Activated naive CD4-positive, alpha-beta T cell treated with anti-CD3 and anti-CD28 coated beads, Interleukin-2, amount 10 ng/mL, durations not matched to agents 7 days and 5 days (primary cell): Measurements from ENCODE around the gene PIGS.
A peak's percentile ranks its signal among the peaks of the same experiment; 100 is the strongest.

ENCODE experiments used
- CTCF ChIA-PET: fragments of 350-600 bp; sonication (Branson Sonifier 250); formaldehyde crosslinking; loops from one replicate; lab custom pipeline; 2021; ENCODE audit warnings: antibody characterized with exemption; lab: Charles Lee
- DNase-seq: peaks from one replicate; pipeline ENCODE4 v3.0.0-alpha.2; 2020
- H3K27ac Mint-ChIP-seq: one replicate; pipeline ENCODE4 v1.8.0; 2021; ENCODE audit warnings: mild to moderate bottlenecking, moderate library complexity, mixed read lengths
- H3K27me3 Mint-ChIP-seq: one replicate; pipeline ENCODE4 v1.8.0; 2021; ENCODE audit warnings: mild to moderate bottlenecking, mixed read lengths
- H3K36me3 Mint-ChIP-seq: one replicate; pipeline ENCODE4 v1.8.0; 2021; ENCODE audit warnings: mixed read lengths
- H3K4me1 Mint-ChIP-seq: one replicate; pipeline ENCODE4 v1.8.0; 2021; ENCODE audit warnings: mixed read lengths
- H3K4me3 Mint-ChIP-seq: one replicate; pipeline ENCODE4 v1.8.0; 2021; ENCODE audit warnings: mild to moderate bottlenecking, moderate library complexity, mixed read lengths
- H3K9me3 Mint-ChIP-seq: one replicate; pipeline ENCODE4 v1.8.0; 2021; ENCODE audit warnings: mixed read lengths

The PIGS gene

DNA sequence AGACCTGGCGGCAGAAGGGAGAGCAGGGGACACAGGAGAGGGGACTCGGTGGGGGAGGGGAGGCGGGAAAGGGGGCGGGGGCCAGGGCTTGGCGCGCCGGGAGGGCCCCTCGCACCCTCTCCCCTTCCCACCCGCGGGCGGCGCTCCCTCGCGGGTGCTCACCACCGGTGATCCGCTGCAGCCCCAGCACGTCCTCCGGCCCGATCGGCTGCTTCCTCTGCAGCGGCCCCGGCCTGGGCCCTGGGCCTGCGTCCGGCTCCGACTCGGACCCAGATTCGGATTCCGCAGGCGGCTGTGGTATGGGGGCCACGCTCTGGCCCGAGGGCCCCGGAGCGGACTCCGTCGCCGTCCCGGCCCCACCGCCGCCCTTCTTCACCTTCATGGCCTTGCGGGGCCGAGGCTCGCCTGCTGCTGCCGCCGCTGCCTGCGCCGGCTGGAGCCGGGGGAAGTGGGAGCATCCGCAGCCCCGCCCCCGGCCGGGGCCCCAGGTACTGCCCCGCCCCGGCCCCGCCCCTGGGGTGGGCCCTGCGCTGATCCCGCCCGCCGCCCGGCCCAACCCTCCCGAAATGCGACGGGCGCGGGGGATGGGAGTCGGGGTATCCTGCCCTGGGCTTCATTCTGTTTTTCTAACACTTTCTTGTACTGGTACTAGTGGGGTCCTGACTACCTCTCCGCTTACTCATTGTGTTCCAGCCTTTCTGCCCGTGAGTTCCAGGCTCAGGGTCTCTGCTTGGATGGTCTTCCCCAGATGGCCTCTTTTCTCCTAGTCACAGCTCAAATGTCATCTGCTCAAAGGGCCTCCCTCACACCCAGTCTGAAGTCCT is 18.9 kb downstream of the PIGS start, which contains the start of gene UNC119:
UNC119 (minus strand) TSS at position 449 of the 824 bp plus-strand sequence; CDS start at position 382, 67 bp downstream.
- peak within 1 kb of the TSS; percentile 85 for H3K27ac Mint-ChIP-seq
- H3K4me1 Mint-ChIP-seq, result peaks cover 53% of the 10 kb centered on the region
- peak; percentile 85 for DNase-seq
- no peaks in the 10 kb centered on the region for H3K27me3 Mint-ChIP-seq
- CTCF ChIA-PET, result interaction anchor here (0.9 to 1.0 kb wide), 2 partner anchors 23 to 25 kb away, joined by 4 read pairs; partner anchors contain the start of gene ALDOC
- H3K9me3 Mint-ChIP-seq, result no peaks in the 10 kb centered on the region
- peak within 1 kb of the TSS; percentile 95 for H3K4me3 Mint-ChIP-seq
- H3K36me3 Mint-ChIP-seq, result peaks cover 45% of the 10 kb centered on the region

DNA sequence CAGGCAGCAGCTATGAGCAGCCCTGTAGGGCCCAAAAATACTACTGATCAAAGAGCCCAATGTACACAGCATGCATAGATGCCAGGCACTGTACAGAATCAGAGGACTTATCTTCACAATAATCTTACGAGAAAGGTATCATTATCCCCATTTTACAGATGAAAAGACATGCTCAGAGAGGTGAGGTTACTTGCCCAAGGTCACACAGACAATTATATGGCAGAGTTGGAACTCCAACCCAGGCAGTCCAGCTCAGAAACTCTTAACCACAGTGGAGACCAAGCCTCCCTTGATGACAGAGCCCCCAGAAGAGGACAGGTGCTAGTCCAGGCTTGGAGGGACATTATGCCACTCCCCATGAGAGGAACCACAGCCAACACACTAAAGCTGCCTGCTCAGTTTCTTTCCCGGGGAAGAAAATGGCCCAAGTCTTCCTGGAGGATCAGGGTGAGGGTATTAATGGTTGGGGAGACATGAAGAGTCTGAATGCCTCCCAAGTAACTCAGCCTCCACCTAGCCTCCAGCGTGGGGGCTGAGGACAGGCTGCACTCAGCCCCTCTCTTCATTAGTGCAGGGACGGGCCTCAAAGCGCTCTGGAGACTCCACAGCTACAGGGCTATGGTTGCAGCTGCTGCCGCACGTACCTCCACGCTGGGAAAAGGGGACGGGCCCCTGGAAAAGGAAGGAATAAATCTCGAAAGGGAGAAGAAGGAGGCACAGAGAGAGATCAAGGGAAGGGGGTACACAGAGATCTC is 19.7 kb downstream of the PIGS start:
- DNase-seq, result no peak
- peak overlapping the region; percentile 95 for H3K4me3 Mint-ChIP-seq
- CTCF ChIA-PET, result interaction anchor here (0.8 to 4.9 kb wide), 6 partner anchors 11 to 60 kb away, joined by 3 to 29 read pairs (median 4); partner anchors contain the start of gene ALDOC
- H3K9me3 Mint-ChIP-seq, result no peaks in the 10 kb centered on the region
- no peaks in the 10 kb centered on the region for H3K27me3 Mint-ChIP-seq
- H3K36me3 Mint-ChIP-seq, result peaks cover 39% of the 10 kb centered on the region
- peak overlapping the region; percentile 85 for H3K27ac Mint-ChIP-seq
- peaks cover 53% of the 10 kb centered on the region for H3K4me1 Mint-ChIP-seq

DNA sequence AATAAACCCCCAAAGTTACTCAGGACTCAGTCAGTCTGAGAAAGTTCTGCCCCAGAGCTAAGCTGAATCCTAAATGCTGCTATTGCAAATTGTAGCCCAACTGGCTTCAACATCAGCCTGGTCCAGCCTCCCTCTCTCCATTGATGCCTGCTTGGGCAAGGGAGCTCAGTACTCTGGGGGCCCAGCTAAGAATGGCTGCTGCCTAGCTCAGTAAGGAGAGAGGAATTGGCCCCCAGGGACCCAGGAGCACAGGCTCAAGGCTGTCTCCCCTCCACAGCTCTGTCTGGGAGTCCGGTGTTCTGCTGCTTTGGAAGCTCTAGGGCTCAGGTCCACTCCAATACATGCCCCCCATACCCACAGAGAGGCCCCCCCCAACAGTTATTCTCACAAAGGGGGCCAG is 20.5 kb downstream of the PIGS start:
- H3K27ac Mint-ChIP-seq, result peak overlapping the region; percentile 26
- peak overlapping the region; percentile 95 for H3K4me3 Mint-ChIP-seq
- no peaks in the 10 kb centered on the region for H3K9me3 Mint-ChIP-seq
- no peaks in the 10 kb centered on the region for H3K27me3 Mint-ChIP-seq
- DNase-seq, result no peak
- CTCF ChIA-PET, result interaction anchor here (0.8 to 4.9 kb wide), 6 partner anchors 10 to 61 kb away, joined by 3 to 29 read pairs (median 4); partner anchors contain the start of gene ALDOC
- peaks cover 53% of the 10 kb centered on the region for H3K4me1 Mint-ChIP-seq
- peaks cover 32% of the 10 kb centered on the region for H3K36me3 Mint-ChIP-seq

DNA sequence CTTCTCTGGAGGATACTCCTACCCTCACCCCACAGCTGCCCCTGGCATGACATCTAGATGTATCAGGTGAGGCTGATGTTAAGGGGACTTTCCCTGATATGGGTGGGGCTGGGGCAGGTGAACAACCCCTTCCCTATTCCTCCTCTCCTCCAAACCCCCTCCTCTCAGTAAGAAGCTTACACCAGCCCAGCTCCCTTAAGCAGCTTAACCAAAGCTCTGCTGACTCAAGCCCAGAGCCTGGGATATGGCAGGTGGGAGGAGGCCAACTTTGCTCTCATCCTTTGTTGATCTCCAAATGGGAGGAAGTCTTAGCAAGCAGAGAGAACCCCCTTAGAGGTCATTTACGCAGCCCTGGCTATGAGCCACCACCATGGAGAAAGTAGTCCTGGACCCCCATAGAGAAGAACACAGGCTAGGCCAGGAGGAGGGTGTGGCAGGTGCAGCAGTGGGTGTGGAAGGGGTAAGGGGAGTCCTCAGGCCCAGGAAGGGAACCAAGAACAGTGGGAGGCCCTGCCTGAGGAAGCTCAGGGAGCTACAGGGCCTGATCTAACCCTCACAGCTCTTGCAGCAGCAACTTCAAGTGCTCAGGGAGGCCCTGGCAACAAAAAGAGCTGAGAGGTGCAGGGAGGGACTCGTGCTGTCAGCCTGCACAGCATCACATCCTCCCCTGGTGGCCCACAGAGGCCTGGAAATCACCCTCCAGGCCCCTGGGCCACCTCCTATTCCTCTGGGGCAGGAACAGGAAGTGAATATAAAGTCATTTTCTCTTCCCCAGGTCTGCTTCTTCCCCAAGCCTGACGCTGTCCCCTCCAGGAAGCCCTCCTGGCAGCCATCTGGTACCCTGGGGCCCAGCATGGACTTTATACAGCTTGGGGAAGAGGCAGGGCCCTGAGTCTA is 21.8 kb downstream of the PIGS start:
- Mint-ChIP-seq H3K4me1 (peaks cover 53% of the 10 kb centered on the region), H3K36me3 (peaks cover 25% of the 10 kb centered on the region), H3K27me3 (no peaks in the 10 kb centered on the region), H3K9me3 (no peaks in the 10 kb centered on the region), H3K4me3 (peak overlapping the region; percentile 21), H3K27ac (peak overlapping the region; percentile 91)
- CTCF ChIA-PET, result interaction anchor here (0.6 to 4.9 kb wide), 11 partner anchors 7 to 63 kb away, joined by 3 to 29 read pairs (median 4); partner anchors contain the start of genes ALDOC, FOXN1 and PIGS
- peak; percentile 83 for DNase-seq

DNA sequence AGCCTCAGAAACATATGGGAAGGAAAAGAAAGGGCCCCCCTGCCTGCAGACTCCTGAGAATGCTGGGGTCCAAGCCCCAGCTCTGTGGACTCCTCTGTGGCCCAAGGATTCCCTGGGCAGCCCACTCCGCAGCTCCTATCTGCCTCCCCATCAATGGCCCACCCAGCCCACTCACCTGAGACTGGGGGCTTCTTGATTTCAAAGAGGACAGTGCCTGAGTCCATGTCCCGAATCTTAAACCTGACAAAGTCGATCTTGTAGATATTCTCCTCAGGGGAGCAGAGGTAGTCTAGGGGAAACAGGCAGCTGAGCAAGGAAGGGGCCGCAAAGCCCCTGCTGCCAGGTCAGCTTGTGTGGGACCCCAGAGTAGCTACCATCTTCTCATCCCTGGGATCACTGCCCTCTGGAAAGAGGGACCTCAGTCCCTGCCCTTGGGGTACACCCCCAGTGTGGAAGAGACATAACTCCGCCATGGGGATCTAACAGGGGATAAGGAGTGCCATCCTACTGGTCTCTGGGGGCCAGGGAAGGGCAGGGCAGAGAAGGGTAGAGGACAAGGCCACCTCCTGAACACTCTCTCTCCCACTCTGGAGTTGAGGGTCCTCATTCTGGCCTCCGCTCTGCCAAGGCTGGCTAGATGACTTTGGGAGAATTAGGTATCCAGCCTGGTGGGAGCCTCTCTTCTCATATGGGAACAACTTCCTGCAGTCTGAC is 22.8 kb downstream of the PIGS start:
- H3K9me3 Mint-ChIP-seq, result no peaks in the 10 kb centered on the region
- no peaks in the 10 kb centered on the region for H3K27me3 Mint-ChIP-seq
- H3K27ac Mint-ChIP-seq, result peak overlapping the region; percentile 91
- DNase-seq, result no peak
- H3K4me1 Mint-ChIP-seq, result peaks cover 53% of the 10 kb centered on the region
- peaks cover 16% of the 10 kb centered on the region for H3K36me3 Mint-ChIP-seq
- CTCF ChIA-PET, result interaction anchor here (0.6 to 4.9 kb wide), 13 partner anchors 8 to 133 kb away, joined by 3 to 29 read pairs (median 4); partner anchors contain the start of genes ALDOC, FOXN1 and PIGS
- H3K4me3 Mint-ChIP-seq, result peak overlapping the region; percentile 31

DNA sequence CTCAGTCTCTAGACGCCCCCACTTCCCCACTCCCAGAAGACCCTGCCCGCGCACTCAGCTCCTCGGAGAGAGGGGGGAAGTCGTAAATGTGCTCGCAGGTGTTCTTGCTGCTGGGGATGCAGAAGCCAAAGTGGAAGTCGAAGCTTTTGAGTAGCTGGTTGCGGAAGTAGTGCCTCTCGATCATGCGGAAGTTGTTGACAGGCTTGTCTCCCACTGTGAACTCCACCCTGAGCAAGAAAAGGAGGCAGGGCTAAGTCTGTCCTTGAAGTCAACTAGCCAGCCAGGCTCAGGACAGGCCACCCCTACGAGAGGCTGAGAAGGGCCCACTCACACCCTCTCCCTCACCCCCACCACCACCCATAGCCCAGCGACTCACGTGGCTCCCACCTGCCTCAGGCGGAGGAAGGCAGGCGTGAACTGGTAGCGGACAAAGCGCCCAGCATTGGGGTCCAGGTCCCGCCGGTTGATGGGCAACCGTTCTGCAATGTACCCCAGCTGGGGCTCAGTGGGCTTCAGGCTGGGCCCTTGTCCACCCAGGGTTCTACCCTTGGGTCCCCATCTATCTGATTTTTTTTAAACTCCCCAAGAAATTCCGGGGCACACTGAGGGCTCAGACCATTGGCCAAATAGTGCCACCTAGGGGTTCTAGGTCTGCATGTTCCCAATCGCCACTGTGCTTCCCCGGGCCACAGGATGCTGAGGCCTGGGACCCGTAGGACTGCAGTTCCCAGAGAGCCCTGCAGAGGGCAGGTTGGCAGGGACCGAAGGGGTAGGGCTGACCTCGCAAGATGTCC is 23.5 kb downstream of the PIGS start:
- peaks cover 48% of the 10 kb centered on the region for H3K4me1 Mint-ChIP-seq
- peak overlapping the region; percentile 65 for H3K4me3 Mint-ChIP-seq
- DNase-seq, result peak; percentile 73
- H3K27ac Mint-ChIP-seq, result peak overlapping the region; percentile 91
- CTCF ChIA-PET, result interaction anchor here (0.6 to 4.9 kb wide), 16 partner anchors 9 to 132 kb away, joined by 3 to 29 read pairs (median 4); partner anchors contain the start of genes ALDOC, FOXN1 and PIGS
- H3K9me3 Mint-ChIP-seq, result no peaks in the 10 kb centered on the region
- H3K27me3 Mint-ChIP-seq, result no peaks in the 10 kb centered on the region
- peaks cover 10% of the 10 kb centered on the region for H3K36me3 Mint-ChIP-seq

DNA sequence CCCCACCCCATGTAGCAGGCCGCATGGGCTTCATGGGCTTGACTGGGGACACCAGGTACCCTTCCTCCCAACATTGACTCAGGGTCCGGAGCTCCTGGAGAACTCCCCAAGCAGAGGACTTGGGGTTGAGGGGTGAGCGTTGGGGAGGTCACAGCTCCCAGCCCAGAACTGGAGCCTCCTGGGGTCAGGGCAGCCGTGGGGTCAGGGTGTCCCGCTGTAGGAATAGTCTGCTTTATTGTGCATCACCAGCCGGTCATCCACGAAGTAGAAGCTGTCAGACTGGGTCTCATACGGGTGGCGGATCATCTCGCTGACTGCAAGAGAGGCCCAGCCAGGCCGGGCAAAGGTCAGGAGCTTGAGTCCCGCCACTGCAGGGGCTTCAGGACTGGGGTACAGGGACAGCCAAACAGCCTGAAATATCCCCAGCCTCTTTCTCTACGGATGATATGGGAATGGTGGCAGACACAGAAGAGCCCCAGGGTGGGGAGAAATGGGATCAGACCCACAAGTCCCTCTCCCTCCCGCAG is 24.2 kb downstream of the PIGS start:
- Mint-ChIP-seq H3K27me3 (no peaks in the 10 kb centered on the region), H3K4me1 (peaks cover 45% of the 10 kb centered on the region), H3K36me3 (peaks cover 8% of the 10 kb centered on the region), H3K9me3 (no peaks in the 10 kb centered on the region), H3K27ac (peak overlapping the region; percentile 91), H3K4me3 (peak overlapping the region; percentile 65)
- DNase-seq, result no peak
- CTCF ChIA-PET, result interaction anchor here (0.8 to 4.9 kb wide), 9 partner anchors 11 to 131 kb away, joined by 3 to 29 read pairs (median 5); partner anchors contain the start of gene PIGS

DNA sequence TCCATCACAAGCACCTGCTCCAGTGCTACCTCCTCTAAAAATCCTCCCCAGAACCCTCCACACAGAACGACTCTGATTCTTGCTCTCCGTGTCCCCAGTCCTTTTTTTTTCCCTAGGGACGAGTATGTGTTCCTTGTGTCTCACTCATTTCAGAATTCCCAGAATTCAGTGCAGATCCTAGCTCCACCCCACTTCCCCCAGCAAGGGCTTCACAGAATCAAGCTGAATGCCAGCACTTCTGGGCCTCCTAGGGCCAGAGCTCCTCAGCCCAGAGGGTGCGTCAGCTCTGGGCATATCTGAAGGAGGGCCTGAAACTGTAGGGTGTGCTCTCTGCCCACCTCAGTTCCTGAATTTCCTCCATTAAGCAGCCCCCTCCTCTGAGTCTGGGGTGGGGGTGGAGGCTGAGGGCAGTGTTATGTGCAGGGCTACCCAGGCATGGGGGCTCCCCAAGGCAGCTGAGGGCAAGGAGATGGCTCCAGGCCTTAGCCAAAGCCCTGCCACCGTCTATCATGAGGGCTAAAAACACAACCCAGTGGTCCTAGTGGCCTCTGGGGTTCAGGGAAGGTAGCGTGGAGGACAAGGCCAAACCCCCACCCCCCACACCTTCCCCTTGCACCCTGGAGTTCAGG is 25.4 kb downstream of the PIGS start:
- H3K36me3 Mint-ChIP-seq, result peaks cover 5% of the 10 kb centered on the region
- H3K27me3 Mint-ChIP-seq, result no peaks in the 10 kb centered on the region
- H3K4me3 Mint-ChIP-seq, result no peak overlapping the region
- no peak for DNase-seq
- CTCF ChIA-PET, result interaction anchor here (1.7 to 2.6 kb wide), 2 partner anchors 9 to 52 kb away, joined by 5 to 12 read pairs; no protein-coding TSS in a partner anchor
- no peak overlapping the region for H3K27ac Mint-ChIP-seq
- peaks cover 35% of the 10 kb centered on the region for H3K4me1 Mint-ChIP-seq
- H3K9me3 Mint-ChIP-seq, result no peaks in the 10 kb centered on the region

DNA sequence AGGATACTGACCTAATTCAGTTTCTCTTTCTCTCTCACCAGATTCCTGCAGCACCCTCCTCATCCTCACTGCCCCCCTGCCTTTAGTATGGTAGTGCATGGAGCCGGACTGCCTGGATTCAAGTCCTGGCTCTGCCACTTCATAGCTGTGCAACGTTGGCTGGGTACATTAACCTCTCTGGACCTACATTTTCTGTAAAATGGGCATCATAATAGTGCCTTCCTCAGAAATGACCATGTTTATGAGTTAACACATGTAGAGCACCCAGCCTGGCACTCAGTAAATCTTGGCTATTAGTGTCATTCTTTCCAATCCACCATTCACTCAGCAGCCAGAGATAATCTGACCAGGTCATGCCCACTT is 26.2 kb downstream of the PIGS start:
- no peak for DNase-seq
- peaks cover 27% of the 10 kb centered on the region for H3K4me1 Mint-ChIP-seq
- H3K36me3 Mint-ChIP-seq, result peaks cover 5% of the 10 kb centered on the region
- no peak overlapping the region for H3K27ac Mint-ChIP-seq
- H3K27me3 Mint-ChIP-seq, result no peaks in the 10 kb centered on the region
- CTCF ChIA-PET, result interaction anchor here (1.0 kb wide), 1 partner anchor 10 kb away, joined by 4 read pairs; no protein-coding TSS in a partner anchor
- no peak overlapping the region for H3K4me3 Mint-ChIP-seq
- no peaks in the 10 kb centered on the region for H3K9me3 Mint-ChIP-seq

DNA sequence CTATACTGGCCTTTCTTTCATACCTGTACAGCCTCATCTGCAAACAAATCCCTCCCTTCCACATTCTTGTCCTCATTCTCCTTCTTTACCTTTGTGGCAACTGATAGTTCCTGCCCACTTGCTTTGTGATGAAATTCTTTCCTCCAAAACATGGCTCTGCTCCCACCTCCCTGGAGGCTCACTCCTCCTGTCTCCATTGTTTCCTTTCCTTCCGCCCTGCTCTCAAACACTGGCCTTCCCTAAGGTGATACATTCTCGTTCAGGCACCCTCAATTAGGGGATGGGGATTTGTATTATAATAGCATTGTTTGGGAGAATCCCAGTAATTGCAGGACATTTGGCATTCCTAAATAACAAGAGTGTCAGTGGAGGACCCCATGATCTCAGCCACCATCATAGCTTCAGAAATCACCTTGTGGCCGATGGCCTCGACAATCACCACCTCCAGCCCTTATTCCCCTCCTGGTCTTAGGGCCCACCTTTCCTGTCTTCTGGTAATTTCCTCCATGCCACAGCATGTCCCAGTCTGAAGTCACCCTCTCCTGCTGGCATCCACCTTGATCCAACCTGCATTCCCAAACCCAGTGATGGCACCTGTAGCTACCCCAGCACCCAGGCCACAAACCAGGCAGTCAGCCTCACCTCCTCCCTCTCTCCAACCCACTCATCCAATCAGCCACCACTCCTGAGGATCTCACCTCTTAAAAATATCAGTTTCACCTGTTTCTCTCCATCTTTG is 26.8 kb downstream of the PIGS start:
- Mint-ChIP-seq H3K9me3 (no peaks in the 10 kb centered on the region), H3K27me3 (no peaks in the 10 kb centered on the region)
- CTCF ChIA-PET, result interaction anchor here (1.0 kb wide), 1 partner anchor 9 kb away, joined by 4 read pairs; no protein-coding TSS in a partner anchor

DNA sequence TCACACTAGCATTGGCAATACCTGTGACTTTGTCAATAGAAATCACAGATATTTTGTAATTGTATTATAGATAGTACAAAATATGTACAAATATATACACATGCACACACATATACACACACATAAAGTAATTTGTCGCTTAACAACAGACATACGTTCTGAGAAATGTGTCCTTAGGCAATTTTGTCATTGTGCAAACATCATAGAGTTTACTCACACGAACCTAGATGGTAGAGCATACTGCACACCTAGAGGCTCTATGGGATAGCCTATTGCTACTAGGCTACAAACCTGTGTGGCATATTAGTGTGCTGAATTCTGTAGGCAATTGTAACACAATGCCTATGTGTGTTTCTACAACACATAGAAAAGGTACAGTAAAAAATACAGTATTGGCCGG is 29.9 kb downstream of the PIGS start:
- Mint-ChIP-seq H3K27ac (no peak overlapping the region), H3K9me3 (no peaks in the 10 kb centered on the region), H3K4me3 (no peak overlapping the region), H3K27me3 (no peaks in the 10 kb centered on the region), H3K36me3 (peaks cover 2% of the 10 kb centered on the region), H3K4me1 (no peaks in the 10 kb centered on the region)
- CTCF ChIA-PET, result interaction anchor here (0.9 to 2.0 kb wide), 6 partner anchors 8 to 58 kb away, joined by 3 to 5 read pairs (median 4); no protein-coding TSS in a partner anchor
- no peak for DNase-seq

More for the DNA sequence above, 26.8 kb downstream of the PIGS start:
- Mint-ChIP-seq H3K4me3 (no peak overlapping the region), H3K4me1 (peaks cover 22% of the 10 kb centered on the region), H3K27ac (no peak overlapping the region), H3K36me3 (peaks cover 5% of the 10 kb centered on the region)
- no peak for DNase-seq
